CD4-positive, alpha-beta T cell (primary cell): Measurements from ENCODE around the gene CNNM2. TPM values are rescaled to one million over a fixed set of nuclear protein-coding genes. Genes with fewer than 3 reads are reported as not detected.

Source experiments
- ATAC-seq: fragments of 200-7000 bp; cut with Tn5 transposase; one replicate; pipeline ENCODE4 v1.10.0; 2022; ENCODE audit warnings: mild to moderate bottlenecking; ENCODE audit not compliant: poor library complexity
- CTCF ChIA-PET: fragments of 350-600 bp; sonication (Branson Sonifier 250); formaldehyde crosslinking; loops from one replicate; lab custom pipeline; 2021; ENCODE audit warnings: antibody characterized with exemption, inconsistent platforms; lab: Charles Lee
- POLR2A ChIA-PET: fragments of 350-600 bp; sonication (Branson Sonifier 250); formaldehyde crosslinking; loops from one replicate; lab custom pipeline; 2021; ENCODE audit warnings: antibody characterized with exemption, inconsistent platforms; lab: Charles Lee
- DNase-seq, 14 experiments: peaks; one replicate each; pipeline ENCODE4 v3.0.0-alpha.2; 2013 to 2020; ENCODE audit warnings: mixed read lengths in 2 of 14
- H3K27ac ChIP-seq, 2 donors: one replicate each; pipeline versions ENCODE4 v1.5.1 to v1.7.0; 2013; ENCODE audit warnings: low read length in 2 of 2, low read depth in 1 of 2, mild to moderate bottlenecking in 1 of 2
- H3K27me3 ChIP-seq, 2 experiments: 1 replicate in 1 of 2; 2 replicates in 1 of 2; pipeline versions ENCODE4 v1.6.1 to v1.7.0; 2013; ENCODE audit warnings: low read length in 2 of 2, control low read depth in 1 of 2, mild to moderate bottlenecking in 1 of 2, moderate library complexity in 1 of 2; ENCODE audit not compliant: insufficient read depth in 2 of 2, control insufficient read depth in 1 of 2
- H3K36me3 ChIP-seq: one replicate; pipeline ENCODE4 v1.6.1; 2013; ENCODE audit warnings: low read length, control low read depth; ENCODE audit not compliant: insufficient read depth
- H3K4me1 ChIP-seq: one replicate; pipeline ENCODE4 v1.6.1; 2013; ENCODE audit warnings: low read length, control low read depth; ENCODE audit not compliant: insufficient read depth
- H3K4me3 ChIP-seq: one replicate; pipeline ENCODE4 v1.5.1; 2013; ENCODE audit warnings: mild to moderate bottlenecking, low read length, moderate library complexity
- H3K9me3 ChIP-seq, 2 experiments: 1 replicate in 1 of 2; 2 replicates in 1 of 2; pipeline versions ENCODE4 v1.6.1 to v1.7.0; 2013; ENCODE audit warnings: low read length in 2 of 2, mild to moderate bottlenecking in 2 of 2, control low read depth in 1 of 2, moderate library complexity in 1 of 2; ENCODE audit not compliant: control insufficient read depth in 1 of 2, insufficient read depth in 1 of 2
- H3K27ac Mint-ChIP-seq: one replicate; pipeline ENCODE4 v1.8.0; 2020; ENCODE audit warnings: mixed read lengths
- H3K27me3 Mint-ChIP-seq: one replicate; pipeline ENCODE4 v1.8.0; 2021; ENCODE audit warnings: mixed read lengths
- H3K36me3 Mint-ChIP-seq: one replicate; pipeline ENCODE4 v1.8.0; 2021; ENCODE audit warnings: low read depth, mixed read lengths
- H3K4me1 Mint-ChIP-seq: one replicate; pipeline ENCODE4 v1.8.0; 2021; ENCODE audit warnings: low read depth, mixed read lengths
- H3K4me3 Mint-ChIP-seq: one replicate; pipeline ENCODE4 v1.8.0; 2020; ENCODE audit warnings: mild to moderate bottlenecking, mixed read lengths
- H3K9me3 Mint-ChIP-seq: one replicate; pipeline ENCODE4 v1.8.0; 2020; ENCODE audit warnings: mixed read lengths
- CTCF ChIP-seq: fragments of 200-600 bp; IDR thresholded peaks from one replicate; pipeline ENCODE4 v1.8.0; 2022; ENCODE audit warnings: antibody characterized with exemption, mild to moderate bottlenecking
- intact Hi-C, 2 experiments: fragments of 100-400 bp; cut with DNase I in 1 of 2; cut with micrococcal nuclease in 1 of 2; formaldehyde crosslinking; loops; one replicate each; pipeline versions ENCODE4 v1.15.1 to v1.9.0; 2023 to 2025; cut with DNase I, micrococcal nuclease
- total RNA-seq, 174 experiments: library from RNA in 2 of 174; stranded (reverse) in 2 of 174; gene quantifications; one replicate each; pipeline ENCODE4 v1.2.3 and lab custom pipeline; 2021 to 2026

The CNNM2 gene
- total RNA-seq, 2 experiments from 2014 or later, result 8.4 to 8.9 TPM

DNA sequence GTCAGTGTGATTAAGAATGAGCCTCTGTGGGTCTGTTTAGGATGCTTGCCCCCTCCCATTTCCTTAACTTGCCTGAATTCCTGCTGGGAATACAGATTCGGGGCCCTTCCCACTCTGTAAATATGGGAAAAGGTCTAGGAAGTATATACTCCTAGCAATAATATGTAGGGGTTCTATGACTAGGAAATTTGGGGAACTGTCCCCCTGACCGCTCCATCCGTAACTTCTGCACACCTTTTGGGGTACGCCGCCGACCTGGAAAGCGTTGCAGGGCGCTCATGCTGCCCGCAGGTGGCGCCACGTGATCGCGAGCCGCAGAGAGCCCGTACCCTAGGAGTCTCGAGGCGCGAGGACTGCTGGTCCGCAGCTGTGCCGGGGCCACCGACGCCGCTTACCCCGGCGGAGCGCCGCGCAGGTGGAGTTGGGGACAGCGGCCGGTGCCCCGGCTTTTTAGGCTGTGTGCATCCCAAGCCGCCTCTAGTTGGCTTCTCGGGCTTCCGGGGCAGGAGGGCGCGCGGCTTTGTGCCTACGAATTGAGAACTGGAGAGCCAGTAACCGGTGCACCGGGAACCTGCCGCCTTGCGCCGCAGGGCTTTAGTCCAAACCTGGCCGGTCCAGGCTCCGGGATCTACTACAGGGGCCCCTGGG lies 656 bp upstream of the CNNM2 start:
- peak overlapping the region; percentile 90 for H3K27ac Mint-ChIP-seq
- peaks cover 27% of the 10 kb centered on the region for H3K27me3 Mint-ChIP-seq
- peaks cover 14% of the 10 kb centered on the region for H3K36me3 Mint-ChIP-seq
- intact Hi-C loops, result loop anchor here (1.0 to 5.0 kb wide), 10 partner anchors 135 to 765 kb away; partner anchors contain the start of genes WBP1L (in 2 of the 2), NOLC1 (in 1 of the 2), NT5C2 (in 1 of the 2) and TAF5 (in 1 of the 2)
- H3K9me3 ChIP-seq, result no peaks in the 10 kb centered on the region
- no peaks in the 10 kb centered on the region for H3K36me3 ChIP-seq
- DNase-seq (peak; percentile 68 to 92 (median 77)), ATAC-seq (peak; percentile 43)
- H3K4me3 Mint-ChIP-seq, result peak overlapping the region; percentile 98
- H3K27ac ChIP-seq, result peak overlapping the region; percentile 89
- H3K4me3 ChIP-seq, result peak overlapping the region; percentile 92
- peak; percentile 99 for TF ChIP-seq CTCF
- H3K4me1 ChIP-seq, result peaks cover 34% of the 10 kb centered on the region
- ChIA-PET CTCF (interaction anchor here (0.6 to 2.3 kb wide), 15 partner anchors 12 to 1081 kb away, joined by 3 to 28 read pairs (median 3); partner anchors contain the start of gene NT5C2), POLR2A (interaction anchor here (0.5 to 2.6 kb wide), 23 partner anchors 10 to 497 kb away, joined by 3 to 17 read pairs (median 4); partner anchors contain the start of genes BORCS7, FBXL15, NT5C2 and PCGF6)
- peaks cover 4 to 8% of the 10 kb centered on the region in 2 experiments for H3K27me3 ChIP-seq
- H3K9me3 Mint-ChIP-seq, result no peaks in the 10 kb centered on the region
- peaks cover 52% of the 10 kb centered on the region for H3K4me1 Mint-ChIP-seq

- H3K27me3 Mint-ChIP-seq, result peaks cover 16% of the 10 kb centered on the region
- peak overlapping the region; percentile 98 for H3K4me3 Mint-ChIP-seq
- DNase-seq, result peak in 12 of 14 experiments; percentile 8 to 67 (median 20)
- no peak for ATAC-seq
- ChIA-PET CTCF (interaction anchor here (1.2 to 2.3 kb wide), 2 partner anchors 151 to 185 kb away, joined by 3 to 28 read pairs; no protein-coding TSS in a partner anchor), POLR2A (interaction anchor here (0.7 to 2.6 kb wide), 13 partner anchors 9 to 499 kb away, joined by 3 to 17 read pairs (median 5); partner anchors contain the start of genes BORCS7, FBXL15, NT5C2 and PCGF6)
- peaks cover 14% of the 10 kb centered on the region for H3K36me3 Mint-ChIP-seq
- Histone ChIP-seq H3K27me3 (peaks cover 0 to 3% of the 10 kb centered on the region in 2 experiments), H3K36me3 (no peaks in the 10 kb centered on the region), H3K27ac (peak overlapping the region in 1 of 2 donors; percentile 91), H3K4me3 (peak overlapping the region; percentile 92), H3K4me1 (peaks cover 34% of the 10 kb centered on the region), H3K9me3 (no peaks in the 10 kb centered on the region)
- intact Hi-C loops, result loop anchor here (1.0 to 5.0 kb wide), 9 partner anchors 64 to 767 kb away; partner anchors contain the start of genes BORCS7 (in 2 of the 2), WBP1L (in 2 of the 2), ACTR1A (in 1 of the 2) and NOLC1 (in 1 of the 2)
- H3K4me1 Mint-ChIP-seq, result peaks cover 66% of the 10 kb centered on the region
- no peak for TF ChIP-seq CTCF
- H3K9me3 Mint-ChIP-seq, result no peaks in the 10 kb centered on the region
- peak overlapping the region; percentile 90 for H3K27ac Mint-ChIP-seq
These were observed 737 bp downstream of the CNNM2 start for GRCh38 chr10:102918817-102919245.

DNA sequence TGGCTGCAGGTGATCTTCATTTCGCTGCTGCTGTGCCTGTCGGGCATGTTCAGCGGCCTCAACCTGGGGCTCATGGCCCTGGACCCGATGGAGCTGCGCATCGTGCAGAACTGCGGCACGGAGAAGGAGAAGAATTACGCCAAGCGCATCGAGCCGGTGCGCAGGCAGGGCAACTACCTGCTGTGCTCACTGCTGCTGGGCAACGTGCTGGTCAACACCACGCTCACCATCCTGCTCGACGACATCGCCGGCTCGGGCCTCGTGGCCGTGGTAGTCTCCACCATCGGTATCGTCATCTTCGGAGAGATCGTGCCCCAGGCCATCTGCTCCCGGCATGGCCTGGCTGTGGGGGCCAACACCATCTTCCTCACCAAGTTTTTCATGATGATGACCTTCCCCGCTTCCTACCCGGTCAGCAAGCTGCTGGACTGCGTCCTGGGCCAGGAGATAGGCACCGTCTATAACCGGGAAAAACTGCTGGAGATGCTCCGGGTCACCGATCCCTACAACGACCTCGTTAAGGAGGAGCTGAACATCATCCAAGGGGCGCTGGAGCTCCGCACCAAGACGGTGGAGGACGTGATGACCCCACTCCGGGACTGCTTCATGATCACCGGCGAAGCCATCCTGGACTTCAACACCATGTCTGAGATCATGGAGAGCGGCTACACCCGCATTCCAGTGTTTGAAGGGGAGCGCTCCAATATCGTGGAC lies 1.3 kb downstream of the CNNM2 start:
- Mint-ChIP-seq H3K9me3 (no peaks in the 10 kb centered on the region), H3K4me1 (peaks cover 69% of the 10 kb centered on the region), H3K27me3 (peaks cover 12% of the 10 kb centered on the region), H3K36me3 (peaks cover 14% of the 10 kb centered on the region), H3K27ac (peak overlapping the region; percentile 70), H3K4me3 (peak overlapping the region; percentile 91)
- ATAC-seq (no peak), DNase-seq (peak in 6 of 14 experiments; percentile 4 to 48 (median 24))
- TF ChIP-seq CTCF, result no peak
- intact Hi-C loops, result loop anchor here (2.0 to 5.0 kb wide), 8 partner anchors 65 to 767 kb away; partner anchors contain the start of genes WBP1L (in 2 of the 2), ACTR1A (in 1 of the 2), BORCS7 (in 1 of the 2) and NOLC1 (in 1 of the 2)
- Histone ChIP-seq H3K27ac (no peak overlapping the region), H3K36me3 (no peaks in the 10 kb centered on the region), H3K4me1 (peaks cover 34% of the 10 kb centered on the region), H3K27me3 (no peaks in the 10 kb centered on the region), H3K9me3 (no peaks in the 10 kb centered on the region), H3K4me3 (peak overlapping the region; percentile 92)
- POLR2A ChIA-PET, result interaction anchor here (2.6 kb wide), 1 partner anchor 150 kb away, joined by 17 read pairs; no protein-coding TSS in a partner anchor
- CTCF ChIA-PET, result no interaction called here
